ENCODE results near the gene RGS18.

Gene RGS18

GRCh38 chr1:192171123-192171522 is 12.9 kb downstream of the RGS18 start:
- peak overlapping the region; percentile 75 for H3K4me2 ChIP-seq (ENCODE audit: low read depth, low read length, poor library complexity, severe bottlenecking)
- no peaks in the 10 kb centered on the region for H3K36me3 ChIP-seq (ENCODE audit: insufficient read depth, low read length)
- no peak overlapping the region for H2AFZ ChIP-seq (ENCODE audit: low read length)
- no peaks in the 10 kb centered on the region for H3K9me2 ChIP-seq (replicated peaks; ENCODE audit: low read depth, low read length)
- H4K20me1 ChIP-seq (ENCODE audit: insufficient read depth, low read length, poor library complexity, severe bottlenecking), result no peaks in the 10 kb centered on the region
- H3K27me3 ChIP-seq (ENCODE audit: insufficient read depth, low read length, poor library complexity, severe bottlenecking), result no peaks in the 10 kb centered on the region
- peaks cover 23% of the 10 kb centered on the region for H3F3A ChIP-seq (ENCODE audit: low read depth)
- peaks cover 8% of the 10 kb centered on the region; the same call in 1 of the 2 replicates for H3K79me2 ChIP-seq (ENCODE audit: insufficient read depth, low read length)
- H3K4me3 ChIP-seq (ENCODE audit: low read length, poor library complexity, severe bottlenecking), result peak overlapping the region; percentile 69
- H3K4me1 ChIP-seq (ENCODE audit: insufficient read depth, low read length, poor library complexity, severe bottlenecking), result peaks cover 82% of the 10 kb centered on the region
- H3K9me3 ChIP-seq (ENCODE audit: insufficient read depth, low read depth, low read length), result no peaks in the 10 kb centered on the region
- TF ChIP-seq EZH2phosphoT487 (IDR thresholded peaks at IDR 0.05; ENCODE audit: borderline replicate concordance), result no peak
- no peak for TF ChIP-seq CTCF (conservative IDR thresholded peaks at IDR 0.05; ENCODE audit: low read length)
- H3K9ac ChIP-seq (ENCODE audit: low read depth, low read length, poor library complexity, severe bottlenecking), result peak overlapping the region; percentile 77

- Histone ChIP-seq H4K20me1 (ENCODE audit: insufficient read depth, low read length, poor library complexity, severe bottlenecking) (no peaks in the 10 kb centered on the region), H3K4me3 (ENCODE audit: low read length, poor library complexity, severe bottlenecking) (no peak overlapping the region), H3K36me3 (ENCODE audit: insufficient read depth, low read length) (peaks cover 10% of the 10 kb centered on the region; the same call in 1 of the 2 replicates), H3F3A (ENCODE audit: low read depth) (peaks cover 8% of the 10 kb centered on the region; the same call in 1 of the 2 replicates), H3K79me2 (ENCODE audit: insufficient read depth, low read length) (peaks cover 3% of the 10 kb centered on the region; the same call in 1 of the 2 replicates), H3K9me2 (replicated peaks; ENCODE audit: low read depth, low read length) (no peaks in the 10 kb centered on the region), H2AFZ (ENCODE audit: low read length) (no peak overlapping the region), H3K27me3 (ENCODE audit: insufficient read depth, low read length, poor library complexity, severe bottlenecking) (no peaks in the 10 kb centered on the region), H3K4me2 (ENCODE audit: low read depth, low read length, poor library complexity, severe bottlenecking) (no peak overlapping the region), H3K9me3 (ENCODE audit: insufficient read depth, low read depth, low read length) (no peaks in the 10 kb centered on the region), H3K9ac (ENCODE audit: low read depth, low read length, poor library complexity, severe bottlenecking) (no peak overlapping the region), H3K4me1 (ENCODE audit: insufficient read depth, low read length, poor library complexity, severe bottlenecking) (peaks cover 47% of the 10 kb centered on the region)
- TF ChIP-seq EZH2phosphoT487 (IDR thresholded peaks at IDR 0.05; ENCODE audit: borderline replicate concordance) (no peak), CTCF (conservative IDR thresholded peaks at IDR 0.05; ENCODE audit: low read length) (no peak)
Measured at GRCh38 chr1:192175971-192176370, 17.7 kb downstream of the RGS18 start.

- Histone ChIP-seq H3K79me2 (ENCODE audit: insufficient read depth, low read length) (no peaks in the 10 kb centered on the region), H3K4me3 (ENCODE audit: low read length, poor library complexity, severe bottlenecking) (no peak overlapping the region), H3K27me3 (ENCODE audit: insufficient read depth, low read length, poor library complexity, severe bottlenecking) (no peaks in the 10 kb centered on the region), H3K9ac (ENCODE audit: low read depth, low read length, poor library complexity, severe bottlenecking) (no peak overlapping the region), H3K4me1 (ENCODE audit: insufficient read depth, low read length, poor library complexity, severe bottlenecking) (peaks cover 10% of the 10 kb centered on the region), H3K36me3 (ENCODE audit: insufficient read depth, low read length) (peaks cover 51% of the 10 kb centered on the region), H3K4me2 (ENCODE audit: low read depth, low read length, poor library complexity, severe bottlenecking) (no peak overlapping the region), H3K9me2 (replicated peaks; ENCODE audit: low read depth, low read length) (no peaks in the 10 kb centered on the region), H3F3A (ENCODE audit: low read depth) (no peaks in the 10 kb centered on the region), H2AFZ (ENCODE audit: low read length) (no peak overlapping the region), H4K20me1 (ENCODE audit: insufficient read depth, low read length, poor library complexity, severe bottlenecking) (no peaks in the 10 kb centered on the region), H3K9me3 (ENCODE audit: insufficient read depth, low read depth, low read length) (no peaks in the 10 kb centered on the region)
- no peak for TF ChIP-seq CTCF (conservative IDR thresholded peaks at IDR 0.05; ENCODE audit: low read length)
- no peak for TF ChIP-seq EZH2phosphoT487 (IDR thresholded peaks at IDR 0.05; ENCODE audit: borderline replicate concordance)
Measured at GRCh38 chr1:192183788-192184187, 25.5 kb downstream of the RGS18 start.
